Caki2 (cell line): Measurements from ENCODE around the gene INPP5E. TPM values are rescaled to one million over a fixed set of nuclear protein-coding genes. Genes with fewer than 3 reads are reported as not detected.
"Not testable (repeated sequence)": the region's sequence is repeated elsewhere in the genome, so short reads cannot be mapped to it uniquely, and the experiment has no call there.

ENCODE experiments used
- DNase-seq: peaks from one replicate; pipeline ENCODE4 v3.0.0-alpha.2; 2015; ENCODE audit warnings: low read depth
- in situ Hi-C: cut with HindIII; loops from 2 replicates; pipeline ENCODE4 v1.10.0; 2016; ENCODE audit warnings: low sequenced_read_pairs, low pct_unique_long_range_greater_than_20kb, mixed read lengths
- total RNA-seq: library from RNA; depleted of rRNA; stranded (reverse); fragments of >200 nt; shearing (Covaris generic); gene quantifications from 2 replicates; pipeline ENCODE4 v1.2.3, GENCODE V29; 2014; ENCODE audit warnings: low replicate concordance

The INPP5E gene
- total RNA-seq, 1 experiment from 2014 or later: 7.7 TPM

GRCh38 chr9:136437430-136437829, 2.2 kb downstream of the INPP5E start:
- DNase-seq: no peak
- in situ Hi-C loops: no loop called here

GRCh38 chr9:136436055-136436634, 3.5 kb downstream of the INPP5E start:
- in situ Hi-C loops: no loop called here
- DNase-seq: no peak

- no peak for DNase-seq
- in situ Hi-C loops: no loop called here
Observed at GRCh38 chr9:136434580-136435169, 5.0 kb downstream of the INPP5E start.

GRCh38 chr9:136433849-136434579, 5.6 kb downstream of the INPP5E start:
- in situ Hi-C loops: no loop called here
- DNase-seq: no peak

- no peak for DNase-seq
- in situ Hi-C loops: no loop called here
Observed at GRCh38 chr9:136433043-136433715, 6.5 kb downstream of the INPP5E start.

GRCh38 chr9:136432591-136432990, 7.1 kb downstream of the INPP5E start:
- in situ Hi-C loops: no loop called here
- no peak for DNase-seq

GRCh38 chr9:136431782-136432350, 7.8 kb downstream of the INPP5E start:
- no peak for DNase-seq
- in situ Hi-C loops: no loop called here

GRCh38 chr9:136430588-136431234, 8.9 kb downstream of the INPP5E start:
- in situ Hi-C loops: no loop called here
- DNase-seq: no peak

GRCh38 chr9:136429683-136430491, 9.8 kb downstream of the INPP5E start:
- in situ Hi-C loops: no loop called here
- DNase-seq: no peak

- in situ Hi-C loops: no loop called here
- no peak for DNase-seq
Observed at GRCh38 chr9:136429075-136429628, 10.5 kb downstream of the INPP5E start.

- in situ Hi-C loops: no loop called here
- no peak for DNase-seq
Observed at GRCh38 chr9:136426787-136427186, 12.9 kb downstream of the INPP5E start.

GRCh38 chr9:136425367-136425766, 14.3 kb downstream of the INPP5E start:
- in situ Hi-C loops, DNase-seq: not testable (repeated sequence)

GRCh38 chr9:136424750-136425362, 14.8 kb downstream of the INPP5E start:
- in situ Hi-C loops: no loop called here
- DNase-seq: no peak

- in situ Hi-C loops: no loop called here
Observed at GRCh38 chr9:136423432-136424146, 16.1 kb downstream of the INPP5E start.

GRCh38 chr9:136422876-136423275, 16.8 kb downstream of the INPP5E start:
- in situ Hi-C loops: no loop called here
- no peak for DNase-seq

More at GRCh38 chr9:136423432-136424146, 16.1 kb downstream of the INPP5E start:
- no peak for DNase-seq

GRCh38 chr9:136421791-136422190, 17.9 kb downstream of the INPP5E start:
- in situ Hi-C loops: no loop called here
- DNase-seq: no peak
